ENCODE results near the gene KANK2. TPM values are rescaled to one million over a fixed set of nuclear protein-coding genes. Genes with fewer than 3 reads are reported as not detected.
A peak's percentile ranks its signal among the peaks of the same experiment; 100 is the strongest.
"Not testable (repeated sequence)": the region's sequence is repeated elsewhere in the genome, so short reads cannot be mapped to it uniquely, and the experiment has no call there.

The KANK2 gene
- total RNA-seq, 2 donors from 2014 or later, result 74.2 to 87.7 TPM

DNA sequence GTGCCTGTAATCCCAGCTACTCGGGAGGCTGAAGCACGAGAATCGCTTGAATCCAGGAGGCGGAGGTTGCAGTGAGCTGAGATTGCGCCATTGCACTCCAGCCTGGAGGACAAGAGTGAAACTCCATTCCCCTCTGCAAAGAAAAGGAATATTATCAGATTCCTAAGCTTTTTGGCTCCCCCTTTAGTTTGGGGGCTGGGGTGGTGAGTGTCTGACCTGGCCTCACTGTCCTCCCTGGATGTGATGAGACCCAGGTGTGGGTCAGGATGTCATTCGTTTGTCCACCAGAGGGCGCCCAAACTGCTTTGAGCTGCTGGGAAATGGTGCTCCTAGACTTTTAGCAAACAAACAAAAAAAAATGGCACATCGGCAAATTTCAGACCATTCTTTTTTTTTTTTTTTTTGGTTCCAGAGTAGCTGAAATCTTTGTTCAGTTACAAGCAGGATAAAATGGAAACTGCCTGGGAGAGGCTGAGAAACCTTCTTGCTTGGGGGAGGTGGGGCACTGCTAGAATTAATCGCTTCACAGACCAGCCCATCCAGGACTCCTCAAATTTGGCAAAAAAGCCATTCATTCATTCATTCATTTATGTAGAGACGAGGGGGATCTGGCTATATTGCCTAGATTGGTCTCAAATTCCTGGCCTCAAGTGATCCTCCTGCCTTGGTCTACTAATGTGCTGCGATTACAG lies 71.2 kb downstream of the KANK2 start:
- H3K27ac ChIP-seq (ENCODE audit: low read depth, low read length), result no peak overlapping the region
- Mint-ChIP-seq H3K4me1 (peaks cover 2% of the 10 kb centered on the region), H3K9me3 (no peaks in the 10 kb centered on the region), H3K27me3 (ENCODE audit: insufficient read depth) (no peaks in the 10 kb centered on the region), H3K27ac (peak overlapping the region; percentile 84), H3K36me3 (ENCODE audit: low read depth) (peaks cover 56% of the 10 kb centered on the region), H3K4me3 (no peak overlapping the region)
- H3K9ac ChIP-seq (ENCODE audit: extremely low read depth, low read length, poor library complexity, severe bottlenecking), result no peak overlapping the region
- H3K36me3 ChIP-seq (ENCODE audit: control insufficient read depth, insufficient read depth, low read length), result peaks cover 76% of the 10 kb centered on the region
- 74 to 91% methylated on average over 9 to 11 of the region's 11 CpGs for WGBS, 2 experiments (ENCODE audit: insufficient coverage in 1 of 2, insufficient read length in 1 of 2)
- H3K4me1 ChIP-seq (ENCODE audit: control insufficient read depth, insufficient read depth, low read length), result no peaks in the 10 kb centered on the region
- peak; percentile 87 for TF ChIP-seq CTCF (conservative IDR thresholded peaks at IDR 0.05)
- H3K4me3 ChIP-seq (ENCODE audit: low read length), result no peak overlapping the region
- no peaks in the 10 kb centered on the region for H3K27me3 ChIP-seq (ENCODE audit: control insufficient read depth, insufficient read depth, low read length, poor library complexity, severe bottlenecking)
- DNase-seq, result peak; percentile 95
- no peaks in the 10 kb centered on the region for H3K9me3 ChIP-seq (ENCODE audit: control insufficient read depth, low read length)

GRCh38 chr19:11124157-11124556 lies 73.2 kb downstream of the KANK2 start:
- H3K9ac ChIP-seq (ENCODE audit: extremely low read depth, low read length, poor library complexity, severe bottlenecking); H3K27ac Mint-ChIP-seq; H3K4me1 ChIP-seq (ENCODE audit: control insufficient read depth, insufficient read depth, low read length); H3K9me3 ChIP-seq (ENCODE audit: control insufficient read depth, low read length); H3K4me3 ChIP-seq (ENCODE audit: low read length); H3K27ac ChIP-seq (ENCODE audit: low read depth, low read length); DNase-seq; H3K9me3 Mint-ChIP-seq; H3K4me1 Mint-ChIP-seq; H3K4me3 Mint-ChIP-seq; H3K27me3 ChIP-seq (ENCODE audit: control insufficient read depth, insufficient read depth, low read length, poor library complexity, severe bottlenecking); H3K27me3 Mint-ChIP-seq (ENCODE audit: insufficient read depth): not testable (repeated sequence)
- 84 to 95% methylated on average over 2 to 4 of the region's 4 CpGs for WGBS, 2 experiments (ENCODE audit: insufficient coverage in 1 of 2, insufficient read length in 1 of 2)
- peaks cover 57% of the 10 kb centered on the region for H3K36me3 Mint-ChIP-seq (ENCODE audit: low read depth)
- H3K36me3 ChIP-seq (ENCODE audit: control insufficient read depth, insufficient read depth, low read length), result peaks cover 77% of the 10 kb centered on the region

DNA sequence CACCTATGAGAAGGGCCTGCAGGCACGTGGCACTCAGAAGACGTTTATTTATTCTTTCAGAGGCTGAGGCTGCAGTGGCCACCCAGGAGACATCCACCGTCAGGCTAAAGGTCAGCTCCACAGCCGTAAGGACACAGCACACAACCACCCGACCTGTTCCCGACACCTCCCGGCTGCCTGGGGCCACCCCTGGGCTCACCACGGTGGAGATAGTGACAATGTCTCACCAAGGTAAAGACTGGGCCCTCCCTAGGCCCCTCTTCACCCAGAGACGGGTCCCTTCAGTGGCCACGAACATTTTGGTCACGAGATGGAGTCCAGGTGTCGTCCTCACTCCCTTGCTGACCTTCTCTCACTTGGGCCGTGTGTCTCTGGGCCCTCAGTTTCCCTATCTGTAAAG lies 74.2 kb downstream of the KANK2 start:
- no peaks in the 10 kb centered on the region for H3K4me1 Mint-ChIP-seq
- no peak for TF ChIP-seq CTCF (conservative IDR thresholded peaks at IDR 0.05)
- H3K27me3 ChIP-seq (ENCODE audit: control insufficient read depth, insufficient read depth, low read length, poor library complexity, severe bottlenecking), result no peaks in the 10 kb centered on the region
- no peaks in the 10 kb centered on the region for H3K9me3 ChIP-seq (ENCODE audit: control insufficient read depth, low read length)
- DNase-seq, result no peak
- H3K27ac ChIP-seq (ENCODE audit: low read depth, low read length), result no peak overlapping the region
- H3K27me3 Mint-ChIP-seq (ENCODE audit: insufficient read depth), result no peaks in the 10 kb centered on the region
- WGBS, 2 experiments (ENCODE audit: insufficient coverage in 1 of 2, insufficient read length in 1 of 2), result 95 to 97% methylated on average over 9 to 13 of the region's 13 CpGs
- no peaks in the 10 kb centered on the region for H3K4me1 ChIP-seq (ENCODE audit: control insufficient read depth, insufficient read depth, low read length)
- no peak overlapping the region for H3K27ac Mint-ChIP-seq
- peaks cover 76% of the 10 kb centered on the region for H3K36me3 ChIP-seq (ENCODE audit: control insufficient read depth, insufficient read depth, low read length)
- peaks cover 63% of the 10 kb centered on the region for H3K36me3 Mint-ChIP-seq (ENCODE audit: low read depth)
- no peak overlapping the region for H3K4me3 Mint-ChIP-seq
- H3K9ac ChIP-seq (ENCODE audit: extremely low read depth, low read length, poor library complexity, severe bottlenecking), result no peak overlapping the region
- H3K4me3 ChIP-seq (ENCODE audit: low read length), result no peak overlapping the region
- no peaks in the 10 kb centered on the region for H3K9me3 Mint-ChIP-seq

GRCh38 chr19:11121963-11122362 lies 75.4 kb downstream of the KANK2 start:
- not testable (repeated sequence) for H3K9me3 ChIP-seq (ENCODE audit: control insufficient read depth, low read length); H3K9me3 Mint-ChIP-seq

More at GRCh38 chr19:11121963-11122362, 75.4 kb downstream of the KANK2 start:
- H3K9ac ChIP-seq (ENCODE audit: extremely low read depth, low read length, poor library complexity, severe bottlenecking); DNase-seq; H3K27ac Mint-ChIP-seq; H3K27me3 Mint-ChIP-seq (ENCODE audit: insufficient read depth); H3K4me3 Mint-ChIP-seq; H3K27ac ChIP-seq (ENCODE audit: low read depth, low read length); H3K4me1 ChIP-seq (ENCODE audit: control insufficient read depth, insufficient read depth, low read length); H3K4me3 ChIP-seq (ENCODE audit: low read length); H3K4me1 Mint-ChIP-seq; H3K27me3 ChIP-seq (ENCODE audit: control insufficient read depth, insufficient read depth, low read length, poor library complexity, severe bottlenecking): not testable (repeated sequence)
- H3K36me3 Mint-ChIP-seq (ENCODE audit: low read depth), result peaks cover 65% of the 10 kb centered on the region
- 86 to 93% methylated on average over 3 to 16 of the region's 17 CpGs for WGBS, 2 experiments (ENCODE audit: insufficient coverage in 1 of 2, insufficient read length in 1 of 2)
- H3K36me3 ChIP-seq (ENCODE audit: control insufficient read depth, insufficient read depth, low read length), result peaks cover 76% of the 10 kb centered on the region
